ENCODE data around the gene CLIP4. TPM values are rescaled to one million over a fixed set of nuclear protein-coding genes. Genes with fewer than 3 reads are reported as not detected.

The CLIP4 gene
- total RNA-seq, 1 donor from 2014 or later = 37.2 TPM

DNA sequence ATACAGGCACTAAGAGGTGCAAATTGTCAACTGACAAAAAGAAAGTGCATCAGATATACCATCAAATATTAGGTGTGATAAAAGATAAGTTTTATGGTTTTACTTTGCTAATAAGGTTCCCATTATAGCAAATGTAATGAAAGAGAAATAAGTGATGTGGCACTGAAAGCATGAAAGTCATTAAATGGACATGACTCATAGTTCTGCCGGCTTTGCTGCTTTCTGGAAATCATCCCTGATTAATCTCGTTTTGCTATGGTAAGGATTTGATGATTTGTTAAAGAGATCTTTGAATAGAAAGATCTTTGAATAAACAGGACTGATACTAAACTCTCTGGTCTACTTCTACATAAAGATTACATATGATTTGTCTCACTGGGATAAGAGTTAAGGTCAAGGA is 72.7 kb downstream of the CLIP4 start:
- no peak for DNase-seq (ENCODE audit: low spot score)

DNA sequence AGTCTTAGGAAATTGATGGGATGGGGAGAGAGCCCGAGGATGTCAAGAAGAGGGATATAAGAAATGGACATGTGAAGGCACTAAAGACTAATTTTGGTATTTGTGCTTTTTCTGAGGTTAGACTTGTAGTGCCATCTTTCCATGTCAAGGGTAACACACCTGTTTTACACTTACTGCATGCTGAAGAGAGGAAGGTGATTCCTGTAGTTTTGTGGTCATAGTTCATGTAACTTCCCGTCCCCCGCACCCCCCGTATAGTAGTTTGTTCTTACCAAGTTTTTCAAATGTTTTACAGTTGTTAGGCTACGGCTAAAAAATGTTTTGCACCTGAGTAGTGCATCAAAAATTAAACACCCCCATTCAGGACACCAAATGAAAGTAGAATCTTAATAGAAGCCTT is 73.8 kb downstream of the CLIP4 start:
- DNase-seq (ENCODE audit: low spot score) = no peak

- DNase-seq (ENCODE audit: low spot score) = no peak
These were observed 76.6 kb downstream of the CLIP4 start for GRCh38 chr2:29191817-29192216.

DNA sequence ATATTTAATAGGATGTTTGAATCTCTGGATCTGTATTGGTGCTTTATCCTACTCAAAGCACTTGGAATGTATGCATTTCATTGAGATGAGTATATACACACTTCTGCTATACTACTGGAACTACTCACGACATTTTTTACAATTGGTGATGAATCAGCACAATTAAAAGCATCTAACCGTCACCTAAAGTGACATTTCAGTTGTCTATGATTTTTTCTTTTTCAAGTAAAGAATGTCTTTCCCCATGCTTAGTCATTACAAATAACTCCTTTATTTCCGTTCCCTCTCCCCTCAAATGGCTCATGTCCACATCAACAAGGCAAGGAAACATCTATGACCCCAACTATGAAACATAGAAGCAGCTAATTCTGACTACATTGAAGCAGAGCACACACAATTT is 77.3 kb downstream of the CLIP4 start:
- no peak for DNase-seq (ENCODE audit: low spot score)

DNA sequence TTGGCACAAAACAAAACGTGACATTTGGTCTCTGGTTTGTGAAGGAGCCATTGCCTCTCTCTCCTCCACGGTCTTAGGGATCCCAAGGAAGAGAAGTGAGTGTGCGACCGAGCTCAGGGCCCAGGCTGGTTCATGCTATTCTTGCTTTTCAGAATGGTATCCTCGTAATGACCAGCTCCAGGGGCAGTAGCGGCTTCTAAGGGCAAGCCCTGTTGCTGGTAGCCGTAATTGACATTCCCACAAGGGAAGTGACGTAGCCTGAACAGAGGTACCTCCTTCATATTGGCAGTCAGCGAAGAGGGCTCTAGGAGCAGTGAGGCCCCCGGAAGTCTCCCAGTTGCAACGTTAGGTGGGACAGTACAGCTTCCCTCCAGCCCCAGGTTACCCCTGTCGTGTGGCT is 77.9 kb downstream of the CLIP4 start:
- no peak for DNase-seq (ENCODE audit: low spot score)

DNA sequence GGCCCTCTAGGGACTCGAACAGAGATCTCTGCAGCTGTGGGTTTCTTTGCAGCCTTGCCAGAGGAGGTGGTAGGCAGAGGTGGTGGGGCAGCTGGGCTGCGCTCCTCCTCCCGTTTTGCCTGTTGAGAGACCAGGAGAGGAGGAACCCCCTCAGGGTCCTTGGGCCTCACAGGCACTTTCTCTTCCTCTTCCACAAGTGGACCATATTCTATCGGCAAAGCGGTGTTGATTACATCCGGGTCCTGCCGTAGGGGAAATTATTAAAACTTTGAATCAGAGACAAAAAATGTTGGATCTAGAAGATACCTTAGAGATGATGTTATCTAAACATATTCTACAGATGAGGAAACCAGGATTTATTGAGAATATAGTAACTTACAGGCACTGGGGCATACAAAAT is 78.5 kb downstream of the CLIP4 start:
- DNase-seq (ENCODE audit: low spot score) = no peak

GRCh38 chr2:29195796-29196195 is 80.6 kb downstream of the CLIP4 start:
- no peak for DNase-seq (ENCODE audit: low spot score)

DNA sequence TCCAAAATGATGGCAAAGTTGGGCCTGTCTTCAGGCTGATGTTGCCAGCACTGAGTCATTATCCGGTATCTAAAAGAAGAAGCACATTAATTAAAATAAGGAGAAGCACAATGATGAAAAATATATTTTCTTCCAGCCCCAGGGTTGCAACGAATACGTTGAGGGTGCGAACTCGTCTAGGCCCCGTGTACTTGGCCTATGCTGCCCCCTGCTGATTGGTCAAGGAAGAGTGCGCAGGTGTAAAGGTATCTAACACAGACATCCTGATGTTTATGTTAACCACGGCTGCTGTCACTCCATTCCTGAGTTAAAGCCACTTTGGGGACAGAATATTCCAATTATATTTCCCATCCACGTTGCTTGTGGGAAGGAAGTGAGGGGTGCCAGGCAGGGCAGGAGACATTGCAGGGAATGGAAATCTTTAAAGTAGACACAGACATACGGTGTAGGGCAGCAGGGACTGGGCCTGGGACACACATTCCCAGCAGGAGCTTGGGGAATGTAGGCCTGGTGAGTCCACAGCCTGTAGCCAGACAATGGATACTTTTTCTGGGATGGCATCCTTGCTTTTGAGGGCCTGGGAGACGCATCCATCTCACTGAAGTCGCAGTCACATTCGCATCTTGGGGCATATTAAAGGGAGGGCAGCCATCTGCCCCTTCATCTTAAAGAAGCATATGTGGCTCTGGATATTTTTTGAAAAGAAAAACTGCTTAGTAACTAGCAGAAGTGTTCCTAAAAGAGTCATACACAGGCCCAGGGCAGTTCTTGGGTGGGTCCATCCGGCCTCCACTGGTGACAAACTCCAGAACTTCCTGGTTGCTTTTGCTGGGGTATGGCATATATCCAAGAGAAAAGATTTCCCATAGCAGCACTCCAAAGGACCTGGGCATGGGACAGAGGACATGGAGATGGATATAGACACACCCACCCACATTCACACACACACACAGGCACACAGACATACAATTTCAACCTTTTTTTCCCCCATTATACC is 81.9 kb downstream of the CLIP4 start:
- DNase-seq (ENCODE audit: low spot score) = peak; percentile 70

GRCh38 chr2:29201979-29202378 is 86.8 kb downstream of the CLIP4 start:
- no peak for DNase-seq (ENCODE audit: low spot score)

GRCh38 chr2:29202819-29203495 is 87.7 kb downstream of the CLIP4 start:
- no peak for DNase-seq (ENCODE audit: low spot score)

GRCh38 chr2:29206941-29207340 is 91.7 kb downstream of the CLIP4 start:
- no peak for DNase-seq (ENCODE audit: low spot score)

DNA sequence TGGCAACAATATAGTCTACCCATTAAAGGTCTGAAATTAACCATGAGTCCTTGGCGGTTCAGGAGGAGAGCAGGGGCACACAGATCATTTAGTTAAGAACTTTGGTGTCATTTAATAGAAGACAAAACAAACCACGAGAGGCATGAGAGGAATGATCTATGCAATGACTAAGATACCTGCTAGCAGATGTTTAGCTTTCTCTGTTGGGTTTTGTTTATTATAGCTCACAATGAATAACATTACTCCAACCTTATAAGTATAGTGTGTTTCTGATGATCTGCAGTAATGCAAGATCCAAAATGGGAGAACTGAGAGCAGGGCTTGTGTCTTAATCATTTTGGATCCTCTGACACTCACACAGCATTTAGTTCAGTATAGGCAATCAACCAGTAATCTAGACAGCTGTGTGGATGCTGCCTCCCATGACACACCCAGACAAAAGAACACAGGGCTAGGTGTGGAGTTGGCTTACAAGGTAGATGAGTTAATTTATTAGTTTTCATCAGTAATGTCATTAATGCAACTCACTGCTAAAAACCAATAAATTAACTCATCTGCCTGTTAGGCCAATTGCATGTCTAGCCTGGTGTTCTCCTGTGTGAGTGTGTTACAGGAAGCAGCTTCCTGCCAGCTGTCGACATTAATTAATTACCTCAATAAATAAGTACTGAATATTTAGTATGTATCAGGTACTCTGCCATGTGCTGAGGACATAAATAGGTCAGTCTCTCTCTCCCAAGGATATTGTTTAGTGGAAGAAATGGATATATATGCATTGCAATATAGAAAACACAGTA is 92.3 kb downstream of the CLIP4 start:
- DNase-seq (ENCODE audit: low spot score) = no peak

DNA sequence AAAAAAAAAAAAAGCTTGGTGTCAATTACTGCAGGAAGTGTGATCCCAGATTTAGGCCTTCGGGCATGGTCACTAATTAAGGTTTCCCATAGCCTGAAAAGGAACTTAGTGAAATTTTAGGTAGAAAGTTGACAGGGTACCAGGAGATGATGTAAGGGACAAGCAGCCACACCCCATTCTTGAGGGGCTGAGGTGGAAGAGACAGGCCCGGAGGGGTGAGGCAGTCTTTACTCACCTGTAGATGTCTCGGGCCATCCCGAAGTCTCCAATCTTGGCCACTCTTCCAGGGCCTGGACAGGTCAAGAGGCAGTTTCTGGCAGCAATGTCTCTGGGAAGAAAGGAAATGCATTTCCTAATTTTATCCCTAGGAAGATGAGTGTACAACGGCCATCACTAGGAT is 94.3 kb downstream of the CLIP4 start:
- DNase-seq (ENCODE audit: low spot score) = no peak

DNA sequence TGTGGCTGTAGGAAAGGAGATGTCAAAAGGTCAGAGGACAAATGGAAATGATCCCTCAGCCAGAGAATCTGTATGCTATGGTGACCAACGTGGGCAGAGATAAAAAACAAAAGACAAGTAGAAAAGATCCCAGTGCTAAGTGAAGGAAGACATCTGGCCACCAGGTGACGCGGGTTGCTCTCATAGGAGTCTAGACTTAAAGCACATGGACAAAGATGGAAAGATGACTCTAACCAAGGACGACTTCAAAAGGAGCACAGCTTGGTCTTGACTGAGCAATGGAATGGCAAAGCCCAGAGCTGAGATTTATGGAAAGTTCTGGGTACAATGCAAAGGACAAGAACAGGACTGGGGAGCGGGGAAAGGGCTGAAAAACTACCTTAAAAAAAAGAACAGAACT is 96.8 kb downstream of the CLIP4 start:
- no peak for DNase-seq (ENCODE audit: low spot score)

GRCh38 chr2:29213888-29214291 is 98.7 kb downstream of the CLIP4 start:
- no peak for DNase-seq (ENCODE audit: low spot score)

DNA sequence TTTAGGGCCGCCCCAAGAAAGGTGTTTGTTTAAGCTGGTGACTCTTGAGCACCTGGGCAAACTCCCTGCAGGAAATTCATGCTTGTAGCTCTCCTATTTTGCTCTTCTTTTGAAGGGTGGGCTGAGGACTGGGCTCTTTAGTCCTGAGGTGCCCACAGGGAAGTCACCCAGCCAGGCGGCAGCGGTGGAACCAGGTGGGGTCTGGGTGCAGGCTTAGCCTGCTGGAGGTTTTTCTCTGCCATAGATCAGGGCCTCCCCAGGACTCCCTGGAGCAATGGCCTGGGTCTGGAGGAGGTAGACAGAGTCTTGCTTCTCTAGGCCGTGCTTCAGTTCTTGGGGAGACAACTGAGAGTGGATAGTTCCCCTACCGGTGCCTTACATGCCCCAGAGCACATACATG is 99.9 kb downstream of the CLIP4 start:
- no peak for DNase-seq (ENCODE audit: low spot score)

GRCh38 chr2:29215739-29216608 is 100.8 kb downstream of the CLIP4 start:
- DNase-seq (ENCODE audit: low spot score) = no peak

- no peak for DNase-seq (ENCODE audit: low spot score)
These were observed 101.3 kb downstream of the CLIP4 start for GRCh38 chr2:29216609-29216909.

- no peak for DNase-seq (ENCODE audit: low spot score)
These were observed 102.9 kb downstream of the CLIP4 start for GRCh38 chr2:29218071-29218470.

GRCh38 chr2:29218550-29219125 is 103.4 kb downstream of the CLIP4 start:
- DNase-seq (ENCODE audit: low spot score) = no peak

DNA sequence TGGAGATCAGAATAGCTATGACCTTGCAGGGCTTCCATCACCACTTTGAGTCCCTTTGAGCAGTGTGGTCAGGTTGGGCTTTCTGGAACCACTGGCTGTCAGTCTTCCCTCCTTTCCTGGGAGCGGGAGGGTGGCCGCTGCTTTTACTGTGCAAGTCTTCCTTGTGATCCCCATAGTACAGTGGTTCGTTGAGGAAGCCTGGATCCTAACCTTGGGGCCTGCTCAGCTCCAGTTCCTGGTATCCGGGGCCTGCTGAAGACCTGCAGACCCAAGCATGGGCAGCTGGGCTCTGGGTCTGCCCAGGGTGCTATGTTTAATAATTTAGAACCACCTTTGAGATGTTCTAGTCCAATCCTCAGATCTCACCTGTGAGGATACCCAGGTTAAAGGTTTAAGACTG is 104.2 kb downstream of the CLIP4 start:
- DNase-seq (ENCODE audit: low spot score) = no peak
